ENCODE results near the gene CD58. TPM values are rescaled to one million over a fixed set of nuclear protein-coding genes. Genes with fewer than 3 reads are reported as not detected.
"Not testable (repeated sequence)": the region's sequence is repeated elsewhere in the genome, so short reads cannot be mapped to it uniquely, and the experiment has no call there.

CD58 gene
- total RNA-seq, 1 donor: 53.7 TPM

- peaks cover 21% of the 10 kb centered on the region for H3K4me1 ChIP-seq (ENCODE audit: insufficient read depth, low read length)
- not testable (repeated sequence) for H3K27me3 ChIP-seq (ENCODE audit: insufficient read depth, low read length); H3K4me3 ChIP-seq (ENCODE audit: low read length); H3K9me3 ChIP-seq (ENCODE audit: low read depth, low read length)
Observed at GRCh38 chr1:116597388-116597787, 26.6 kb upstream of the CD58 start.

GRCh38 chr1:116596742-116597307, 26.0 kb upstream of the CD58 start:
- peaks cover 19% of the 10 kb centered on the region for H3K4me1 ChIP-seq (ENCODE audit: insufficient read depth, low read length)
- H3K9me3 ChIP-seq (ENCODE audit: low read depth, low read length); H3K27me3 ChIP-seq (ENCODE audit: insufficient read depth, low read length); H3K4me3 ChIP-seq (ENCODE audit: low read length): not testable (repeated sequence)

GRCh38 chr1:116595946-116596741, 25.3 kb upstream of the CD58 start:
- H3K4me3 ChIP-seq (ENCODE audit: low read length); H3K9me3 ChIP-seq (ENCODE audit: low read depth, low read length); H3K27me3 ChIP-seq (ENCODE audit: insufficient read depth, low read length): not testable (repeated sequence)
- peaks cover 19% of the 10 kb centered on the region for H3K4me1 ChIP-seq (ENCODE audit: insufficient read depth, low read length)

GRCh38 chr1:116595065-116595840, 24.4 kb upstream of the CD58 start:
- H3K4me3 ChIP-seq (ENCODE audit: low read length); H3K9me3 ChIP-seq (ENCODE audit: low read depth, low read length); H3K27me3 ChIP-seq (ENCODE audit: insufficient read depth, low read length): not testable (repeated sequence)
- H3K4me1 ChIP-seq (ENCODE audit: insufficient read depth, low read length): peaks cover 19% of the 10 kb centered on the region

GRCh38 chr1:116593977-116594376, 23.2 kb upstream of the CD58 start:
- H3K4me3 ChIP-seq (ENCODE audit: low read length); H3K9me3 ChIP-seq (ENCODE audit: low read depth, low read length); H3K27me3 ChIP-seq (ENCODE audit: insufficient read depth, low read length): not testable (repeated sequence)
- H3K4me1 ChIP-seq (ENCODE audit: insufficient read depth, low read length): peaks cover 28% of the 10 kb centered on the region

- H3K9me3 ChIP-seq (ENCODE audit: low read depth, low read length); H3K27me3 ChIP-seq (ENCODE audit: insufficient read depth, low read length); H3K4me3 ChIP-seq (ENCODE audit: low read length): not testable (repeated sequence)
- peaks cover 28% of the 10 kb centered on the region for H3K4me1 ChIP-seq (ENCODE audit: insufficient read depth, low read length)
Observed at GRCh38 chr1:116593401-116593800, 22.6 kb upstream of the CD58 start.

- not testable (repeated sequence) for H3K4me3 ChIP-seq (ENCODE audit: low read length); H3K9me3 ChIP-seq (ENCODE audit: low read depth, low read length); H3K27me3 ChIP-seq (ENCODE audit: insufficient read depth, low read length)
Observed at GRCh38 chr1:116591951-116592605, 21.3 kb upstream of the CD58 start.

GRCh38 chr1:116591006-116591950, 20.5 kb upstream of the CD58 start:
- H3K4me1 ChIP-seq (ENCODE audit: insufficient read depth, low read length): peaks cover 26% of the 10 kb centered on the region
- not testable (repeated sequence) for H3K27me3 ChIP-seq (ENCODE audit: insufficient read depth, low read length)

More at GRCh38 chr1:116591951-116592605, 21.3 kb upstream of the CD58 start:
- H3K4me1 ChIP-seq (ENCODE audit: insufficient read depth, low read length): peaks cover 34% of the 10 kb centered on the region

GRCh38 chr1:116590359-116591005, 19.7 kb upstream of the CD58 start:
- H3K4me1 ChIP-seq (ENCODE audit: insufficient read depth, low read length): peaks cover 20% of the 10 kb centered on the region
- not testable (repeated sequence) for H3K9me3 ChIP-seq (ENCODE audit: low read depth, low read length); H3K4me3 ChIP-seq (ENCODE audit: low read length); H3K27me3 ChIP-seq (ENCODE audit: insufficient read depth, low read length)

More at GRCh38 chr1:116591006-116591950, 20.5 kb upstream of the CD58 start:
- H3K9me3 ChIP-seq (ENCODE audit: low read depth, low read length); H3K4me3 ChIP-seq (ENCODE audit: low read length): not testable (repeated sequence)

GRCh38 chr1:116589101-116589735, 18.4 kb upstream of the CD58 start:
- not testable (repeated sequence) for H3K4me3 ChIP-seq (ENCODE audit: low read length); H3K9me3 ChIP-seq (ENCODE audit: low read depth, low read length); H3K27me3 ChIP-seq (ENCODE audit: insufficient read depth, low read length)
- peaks cover 20% of the 10 kb centered on the region for H3K4me1 ChIP-seq (ENCODE audit: insufficient read depth, low read length)

- Histone ChIP-seq H3K4me3 (ENCODE audit: low read length) (no peak overlapping the region), H3K4me1 (ENCODE audit: insufficient read depth, low read length) (peaks cover 20% of the 10 kb centered on the region), H3K9me3 (ENCODE audit: low read depth, low read length) (no peaks in the 10 kb centered on the region), H3K27me3 (ENCODE audit: insufficient read depth, low read length) (no peaks in the 10 kb centered on the region)
Observed at GRCh38 chr1:116587501-116588227, 16.8 kb upstream of the CD58 start.

GRCh38 chr1:116586741-116587143, 15.9 kb upstream of the CD58 start:
- no peaks in the 10 kb centered on the region for H3K9me3 ChIP-seq (ENCODE audit: low read depth, low read length)
- H3K4me3 ChIP-seq (ENCODE audit: low read length): no peak overlapping the region
- H3K4me1 ChIP-seq (ENCODE audit: insufficient read depth, low read length): peaks cover 20% of the 10 kb centered on the region
- no peaks in the 10 kb centered on the region for H3K27me3 ChIP-seq (ENCODE audit: insufficient read depth, low read length)

GRCh38 chr1:116585886-116586285, 15.1 kb upstream of the CD58 start:
- Histone ChIP-seq H3K27me3 (ENCODE audit: insufficient read depth, low read length) (no peaks in the 10 kb centered on the region), H3K4me3 (ENCODE audit: low read length) (no peak overlapping the region), H3K9me3 (ENCODE audit: low read depth, low read length) (no peaks in the 10 kb centered on the region), H3K4me1 (ENCODE audit: insufficient read depth, low read length) (peaks cover 20% of the 10 kb centered on the region)
